Activated CD4-positive, alpha-beta T cell treated with anti-CD3 and anti-CD28 coated beads, Interleukin-2, amount 10 ng/mL, durations not matched to agents 7 days and 5 days (primary cell): ENCODE measurements around the gene RORC. TPM values are rescaled to one million over a fixed set of nuclear protein-coding genes. Genes with fewer than 3 reads are reported as not detected.
"Not testable (repeated sequence)": the region's sequence is repeated elsewhere in the genome, so short reads cannot be mapped to it uniquely, and the experiment has no call there.

Source experiments
- CTCF ChIA-PET: fragments of 350-600 bp; sonication (Branson Sonifier 250); formaldehyde crosslinking; loops from one replicate; lab custom pipeline; 2021; ENCODE audit warnings: antibody characterized with exemption; lab: Charles Lee
- POLR2A ChIA-PET: fragments of 350-600 bp; sonication (Branson Sonifier 250); formaldehyde crosslinking; loops from one replicate; lab custom pipeline; 2021; ENCODE audit warnings: antibody characterized with exemption; lab: Charles Lee
- DNase-seq: peaks from one replicate; pipeline ENCODE4 v3.0.0-alpha.2; 2020
- H3K27ac Mint-ChIP-seq: one replicate; pipeline ENCODE4 v1.8.0; 2021; ENCODE audit warnings: mild to moderate bottlenecking, moderate library complexity, mixed read lengths
- H3K27me3 Mint-ChIP-seq: one replicate; pipeline ENCODE4 v1.8.0; 2021; ENCODE audit warnings: mixed read lengths
- H3K36me3 Mint-ChIP-seq: one replicate; pipeline ENCODE4 v1.8.0; 2021; ENCODE audit warnings: low read depth, mixed read lengths
- H3K4me1 Mint-ChIP-seq: one replicate; pipeline ENCODE4 v1.8.0; 2021; ENCODE audit warnings: mixed read lengths
- H3K4me3 Mint-ChIP-seq: one replicate; pipeline ENCODE4 v1.8.0; 2021; ENCODE audit warnings: mild to moderate bottlenecking, moderate library complexity, mixed read lengths
- H3K9me3 Mint-ChIP-seq: one replicate; pipeline ENCODE4 v1.8.0; 2021; ENCODE audit warnings: mixed read lengths
- total RNA-seq, 2 experiments: library from RNA; stranded (reverse); gene quantifications; one replicate each; pipeline ENCODE4 v1.2.3, GENCODE V29; 2021

Gene RORC
- total RNA-seq, 2 experiments from 2014 or later = 7.3 to 7.5 TPM

- ChIA-PET POLR2A (no interaction called here), CTCF (interaction anchor here (0.8 to 6.2 kb wide), 9 partner anchors 12 to 143 kb away, joined by 3 to 39 read pairs (median 4); partner anchors contain the start of gene C2CD4D)
Measured at GRCh38 chr1:151858886-151859665, 27.5 kb upstream of the RORC start.

GRCh38 chr1:151858030-151858746 lies 26.6 kb upstream of the RORC start:
- no peaks in the 10 kb centered on the region for H3K36me3 Mint-ChIP-seq
- POLR2A ChIA-PET = interaction anchor here (0.6 kb wide), 1 partner anchor 96 kb away, joined by 3 read pairs; no protein-coding TSS in a partner anchor
- DNase-seq = no peak
- no peaks in the 10 kb centered on the region for H3K27me3 Mint-ChIP-seq
- CTCF ChIA-PET = interaction anchor here (1.2 to 6.2 kb wide), 6 partner anchors 11 to 144 kb away, joined by 3 to 39 read pairs (median 4); partner anchors contain the start of gene C2CD4D
- peaks cover 4% of the 10 kb centered on the region for H3K4me1 Mint-ChIP-seq
- H3K27ac Mint-ChIP-seq = no peak overlapping the region
- H3K4me3 Mint-ChIP-seq = no peak overlapping the region
- no peaks in the 10 kb centered on the region for H3K9me3 Mint-ChIP-seq

More at GRCh38 chr1:151858886-151859665, 27.5 kb upstream of the RORC start:
- DNase-seq = no peak
- Mint-ChIP-seq H3K27ac (no peak overlapping the region), H3K36me3 (no peaks in the 10 kb centered on the region), H3K27me3 (no peaks in the 10 kb centered on the region), H3K9me3 (no peaks in the 10 kb centered on the region), H3K4me1 (peaks cover 4% of the 10 kb centered on the region), H3K4me3 (no peak overlapping the region)

GRCh38 chr1:151855933-151856332 lies 24.3 kb upstream of the RORC start:
- ChIA-PET CTCF (interaction anchor here (6.2 kb wide), 1 partner anchor 9 kb away, joined by 39 read pairs; no protein-coding TSS in a partner anchor), POLR2A (no interaction called here)
- Mint-ChIP-seq H3K9me3 (no peaks in the 10 kb centered on the region), H3K4me1 (peaks cover 4% of the 10 kb centered on the region), H3K27me3 (no peaks in the 10 kb centered on the region), H3K4me3 (no peak overlapping the region), H3K27ac (no peak overlapping the region), H3K36me3 (no peaks in the 10 kb centered on the region)
- no peak for DNase-seq

GRCh38 chr1:151855516-151855915 lies 23.9 kb upstream of the RORC start:
- H3K4me1 Mint-ChIP-seq, H3K27me3 Mint-ChIP-seq, POLR2A ChIA-PET, DNase-seq, H3K36me3 Mint-ChIP-seq, H3K27ac Mint-ChIP-seq, H3K9me3 Mint-ChIP-seq, H3K4me3 Mint-ChIP-seq: not testable (repeated sequence)
- CTCF ChIA-PET = interaction anchor here (6.2 kb wide), 1 partner anchor 9 kb away, joined by 39 read pairs; no protein-coding TSS in a partner anchor

GRCh38 chr1:151854658-151855057 lies 23.1 kb upstream of the RORC start:
- no peak for DNase-seq
- Mint-ChIP-seq H3K36me3 (no peaks in the 10 kb centered on the region), H3K9me3 (no peaks in the 10 kb centered on the region), H3K27me3 (no peaks in the 10 kb centered on the region), H3K27ac (no peak overlapping the region), H3K4me1 (peaks cover 3% of the 10 kb centered on the region), H3K4me3 (no peak overlapping the region)
- POLR2A ChIA-PET = no interaction called here
- CTCF ChIA-PET = interaction anchor here (1.4 kb wide), 1 partner anchor 250 kb away, joined by 3 read pairs; no protein-coding TSS in a partner anchor

- ChIA-PET CTCF (interaction anchor here (0.5 to 1.8 kb wide), 5 partner anchors 15 to 249 kb away, joined by 3 to 4 read pairs (median 3); no protein-coding TSS in a partner anchor), POLR2A (no interaction called here)
- H3K36me3 Mint-ChIP-seq = no peaks in the 10 kb centered on the region
- no peaks in the 10 kb centered on the region for H3K27me3 Mint-ChIP-seq
- H3K4me3 Mint-ChIP-seq = no peak within 1 kb of the TSS
- DNase-seq = no peak
- H3K4me1 Mint-ChIP-seq = peaks cover 7% of the 10 kb centered on the region
- H3K9me3 Mint-ChIP-seq = no peaks in the 10 kb centered on the region
- no peak within 1 kb of the TSS for H3K27ac Mint-ChIP-seq
Measured at GRCh38 chr1:151853411-151853943, 21.9 kb upstream of the RORC start, which contains the start of gene THEM5. THEM5 (minus strand) TSS chr1:151853712; CDS start chr1:151853565, 147 bp downstream.

GRCh38 chr1:151852733-151853132 lies 21.1 kb upstream of the RORC start:
- Mint-ChIP-seq H3K27me3 (no peaks in the 10 kb centered on the region), H3K4me1 (peaks cover 7% of the 10 kb centered on the region), H3K36me3 (no peaks in the 10 kb centered on the region), H3K4me3 (no peak overlapping the region), H3K27ac (no peak overlapping the region), H3K9me3 (no peaks in the 10 kb centered on the region)
- ChIA-PET POLR2A (no interaction called here), CTCF (interaction anchor here (0.9 to 1.8 kb wide), 3 partner anchors 14 to 46 kb away, joined by 3 to 4 read pairs (median 3); no protein-coding TSS in a partner anchor)
- DNase-seq = no peak

- no peak for DNase-seq
- CTCF ChIA-PET = interaction anchor here (0.7 to 1.8 kb wide), 3 partner anchors 15 to 165 kb away, joined by 3 to 4 read pairs (median 3); no protein-coding TSS in a partner anchor
- no peaks in the 10 kb centered on the region for H3K9me3 Mint-ChIP-seq
- H3K4me3 Mint-ChIP-seq = no peak overlapping the region
- peaks cover 9% of the 10 kb centered on the region for H3K4me1 Mint-ChIP-seq
- no peak overlapping the region for H3K27ac Mint-ChIP-seq
- POLR2A ChIA-PET = no interaction called here
- H3K27me3 Mint-ChIP-seq = no peaks in the 10 kb centered on the region
- no peaks in the 10 kb centered on the region for H3K36me3 Mint-ChIP-seq
Measured at GRCh38 chr1:151851886-151852285, 20.3 kb upstream of the RORC start.

- H3K9me3 Mint-ChIP-seq = no peaks in the 10 kb centered on the region
Measured at GRCh38 chr1:151849871-151850270, 18.3 kb upstream of the RORC start.

GRCh38 chr1:151849126-151849525 lies 17.5 kb upstream of the RORC start:
- H3K4me3 Mint-ChIP-seq = no peak overlapping the region
- peaks cover 22% of the 10 kb centered on the region for H3K4me1 Mint-ChIP-seq
- CTCF ChIA-PET = interaction anchor here (0.7 to 6.5 kb wide), 4 partner anchors 9 to 271 kb away, joined by 3 to 39 read pairs (median 3); partner anchors contain the start of gene C2CD4D
- no peak for DNase-seq
- no peak overlapping the region for H3K27ac Mint-ChIP-seq
- POLR2A ChIA-PET = no interaction called here
- H3K9me3 Mint-ChIP-seq = no peaks in the 10 kb centered on the region
- H3K36me3 Mint-ChIP-seq = peaks cover 5% of the 10 kb centered on the region
- no peaks in the 10 kb centered on the region for H3K27me3 Mint-ChIP-seq

More at GRCh38 chr1:151849871-151850270, 18.3 kb upstream of the RORC start:
- ChIA-PET POLR2A (no interaction called here), CTCF (interaction anchor here (6.5 kb wide), 1 partner anchor 9 kb away, joined by 39 read pairs; no protein-coding TSS in a partner anchor)
- Mint-ChIP-seq H3K4me3 (no peak overlapping the region), H3K4me1 (peaks cover 20% of the 10 kb centered on the region), H3K36me3 (peaks cover 3% of the 10 kb centered on the region), H3K27me3 (no peaks in the 10 kb centered on the region), H3K27ac (no peak overlapping the region)
- no peak for DNase-seq

GRCh38 chr1:151847867-151848596 lies 16.4 kb upstream of the RORC start:
- ChIA-PET POLR2A (interaction anchor here (0.7 kb wide), 1 partner anchor 137 kb away, joined by 3 read pairs; no protein-coding TSS in a partner anchor), CTCF (interaction anchor here (0.6 to 6.5 kb wide), 6 partner anchors 8 to 128 kb away, joined by 3 to 39 read pairs (median 3); partner anchors contain the start of gene C2CD4D)
- Mint-ChIP-seq H3K27ac (no peak overlapping the region), H3K9me3 (no peaks in the 10 kb centered on the region), H3K4me3 (no peak overlapping the region), H3K36me3 (peaks cover 5% of the 10 kb centered on the region), H3K4me1 (peaks cover 22% of the 10 kb centered on the region), H3K27me3 (no peaks in the 10 kb centered on the region)
- no peak for DNase-seq
